Suppressor macrophage (primary cell): ENCODE results near the gene ZNF674.
"Not testable (repeated sequence)": the region's sequence is repeated elsewhere in the genome, so short reads cannot be mapped to it uniquely, and the experiment has no call there.

Experiments
- DNase-seq, 4 experiments: peaks; one replicate each; pipeline ENCODE4 v3.0.0-alpha.2; 2020 to 2022

The ZNF674 gene

DNA sequence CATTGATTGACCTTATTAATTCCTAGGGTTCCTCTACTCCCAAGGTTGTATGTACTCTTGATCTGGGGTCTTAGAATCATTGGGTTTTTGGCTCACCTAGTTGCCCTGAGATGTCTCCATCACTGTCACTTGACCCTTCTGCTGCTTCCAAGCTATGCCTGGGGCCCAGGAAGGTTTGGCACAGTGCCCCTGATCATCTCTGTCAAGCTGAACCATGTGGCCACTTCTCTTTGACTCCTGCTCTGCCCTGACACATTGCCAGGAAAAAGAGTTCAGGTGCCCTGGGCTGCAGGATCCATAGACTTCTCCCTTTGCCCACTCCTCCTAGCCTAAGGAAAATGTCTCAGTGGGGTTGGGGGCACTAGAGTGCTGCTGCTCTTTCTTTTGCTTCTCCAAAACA lies 24.4 kb upstream of the ZNF674 start:
- no peak for DNase-seq

DNA sequence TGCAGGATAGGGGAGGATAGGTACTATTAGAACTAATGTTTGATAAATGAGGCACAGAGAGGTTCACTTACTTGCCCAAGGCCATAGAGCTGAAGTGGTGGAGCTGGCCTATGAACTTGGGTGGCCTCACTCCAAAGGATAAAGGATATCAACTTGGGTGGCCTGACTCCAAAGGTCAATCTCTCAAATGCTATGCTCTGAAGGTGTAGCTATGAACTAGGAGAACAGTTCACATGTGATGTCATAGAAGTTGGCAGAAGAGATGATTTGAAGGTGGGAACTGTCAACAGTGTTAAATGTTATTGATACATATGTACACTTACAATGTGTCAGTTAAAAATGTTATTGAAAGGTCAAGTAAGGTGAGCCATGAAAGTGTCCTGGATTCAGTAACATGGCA lies 22.2 kb upstream of the ZNF674 start:
- no peak for DNase-seq

DNA sequence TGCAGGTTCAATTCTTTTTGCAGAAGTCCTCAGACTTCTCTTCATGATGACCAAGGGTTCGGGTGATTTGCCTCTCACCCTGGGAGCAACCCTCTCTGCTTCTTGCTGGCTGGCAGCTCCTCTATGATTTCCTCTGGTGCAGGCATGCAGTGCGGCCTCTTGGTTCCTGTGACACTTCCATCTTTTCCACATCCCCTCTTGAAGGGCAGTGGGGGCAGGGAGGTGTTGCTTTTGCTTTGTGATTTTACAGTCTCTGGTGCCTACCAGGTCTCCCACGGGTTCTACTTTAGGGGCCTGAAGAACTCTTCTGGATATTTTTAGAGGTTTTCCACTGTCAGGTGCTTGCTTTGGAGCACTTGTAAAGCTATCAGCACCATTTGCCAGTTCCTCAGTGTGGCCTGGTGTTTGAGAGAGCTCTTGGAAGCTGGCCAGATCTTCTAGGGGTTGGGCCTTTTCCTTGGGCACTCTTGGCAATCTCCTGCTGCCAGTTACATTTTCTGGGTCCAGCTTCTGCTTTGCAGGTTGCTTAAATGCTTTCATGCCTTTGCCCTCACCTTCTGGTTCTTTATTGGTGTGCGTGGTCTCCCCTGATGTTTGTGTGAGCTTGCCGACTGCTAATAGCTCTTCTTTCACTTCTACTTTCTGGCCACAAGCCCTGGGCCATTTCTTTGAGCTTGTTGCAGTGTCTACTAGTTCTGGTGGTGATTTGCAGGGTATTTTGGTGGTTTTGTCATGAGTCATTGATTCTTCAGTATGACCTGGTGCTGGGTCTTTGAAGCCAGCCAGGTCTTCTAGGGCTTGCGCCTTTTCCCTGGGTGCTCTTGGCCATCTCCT lies 16.8 kb upstream of the ZNF674 start:
- DNase-seq = peak; percentile 36 to 54 (median 47)

DNA sequence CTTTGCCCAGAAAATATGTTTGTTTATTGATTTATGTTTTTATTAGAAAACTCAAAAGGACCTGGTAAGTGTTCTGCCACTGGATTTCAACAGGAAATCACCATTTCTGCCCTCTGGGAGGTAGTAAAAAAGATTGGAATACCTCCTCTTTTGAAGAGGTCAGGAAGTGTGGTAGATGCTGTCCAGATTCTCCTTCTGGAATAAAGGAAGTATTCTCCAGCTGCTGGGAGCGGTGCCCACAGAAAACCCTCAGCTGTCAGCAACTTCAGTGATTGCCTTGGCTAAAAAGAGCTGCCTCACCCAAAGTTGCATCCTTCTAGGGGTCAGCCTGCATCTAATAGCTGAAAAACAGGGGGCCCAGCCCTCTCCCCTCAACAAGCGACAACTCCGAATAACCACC lies 13.8 kb upstream of the ZNF674 start:
- DNase-seq = no peak

DNA sequence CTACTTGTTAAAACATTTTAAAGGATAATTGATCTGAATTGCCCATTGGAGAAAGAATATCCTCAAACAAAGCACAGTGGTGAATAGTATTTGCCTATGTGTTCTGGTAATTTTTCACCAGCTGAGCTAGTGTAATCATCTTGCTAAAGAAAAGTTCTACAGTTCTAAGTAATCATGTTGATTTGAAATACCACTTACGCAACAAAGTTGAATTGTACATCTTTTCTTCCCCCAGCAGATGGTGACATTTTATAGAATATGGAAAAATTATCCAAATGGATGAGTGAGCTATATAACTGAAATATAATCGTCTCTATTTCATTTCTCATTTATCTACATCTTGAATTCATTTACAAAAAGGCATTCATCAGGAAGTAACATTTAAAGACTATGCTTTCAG lies 9.7 kb upstream of the ZNF674 start:
- peak in 3 of 4 experiments; percentile 6 to 69 (median 62) for DNase-seq

DNA sequence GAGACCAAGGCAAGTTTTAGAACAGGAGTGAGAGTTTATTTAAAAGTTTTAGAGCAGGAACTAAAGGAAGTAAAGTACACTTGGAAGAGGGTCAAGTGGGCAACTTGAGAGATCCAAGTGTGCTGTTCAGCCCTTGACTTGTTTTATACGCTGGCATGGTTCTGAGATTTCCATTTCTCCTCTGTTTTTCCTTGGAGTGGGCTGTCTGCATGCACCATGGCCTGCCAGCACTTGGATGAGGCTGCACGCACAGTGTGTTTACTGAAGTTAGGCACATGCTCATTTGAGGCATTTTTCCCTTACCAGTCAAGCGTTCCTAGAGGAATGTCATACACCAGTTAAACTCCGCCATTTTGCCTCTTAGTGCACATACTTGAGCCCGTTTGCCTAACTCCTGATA lies 8.7 kb upstream of the ZNF674 start:
- DNase-seq = no peak

DNA sequence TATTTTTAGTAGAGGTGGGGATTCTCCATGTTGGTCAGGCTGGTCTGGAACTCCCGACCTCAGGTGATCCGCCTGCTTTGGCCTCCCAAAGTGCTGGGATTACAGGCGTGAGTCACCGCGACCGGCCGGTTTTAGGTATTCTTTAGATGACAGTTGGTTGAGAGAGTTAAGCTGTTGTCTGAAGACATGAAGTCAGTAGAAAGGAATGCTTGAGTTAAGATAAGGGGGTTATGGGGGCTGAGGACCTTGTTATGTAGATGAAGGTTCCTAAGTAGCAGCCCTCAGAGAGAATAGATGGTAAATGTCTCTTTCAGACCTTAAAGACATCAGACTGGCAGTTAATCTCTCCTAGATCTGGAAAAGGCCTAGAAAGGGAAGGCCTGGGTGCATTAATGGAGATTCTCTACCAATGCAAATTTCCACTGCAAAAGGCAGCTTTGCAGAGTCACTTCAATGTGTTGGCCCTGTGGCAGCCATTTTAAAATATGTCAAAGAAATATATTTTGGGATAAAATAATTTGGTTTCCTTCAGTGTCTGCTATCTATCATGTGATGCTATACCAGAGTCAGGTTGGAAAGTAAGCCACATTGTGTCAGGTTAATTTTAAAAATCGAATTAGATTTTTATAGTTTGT lies 6.4 kb upstream of the ZNF674 start:
- DNase-seq = no peak

DNA sequence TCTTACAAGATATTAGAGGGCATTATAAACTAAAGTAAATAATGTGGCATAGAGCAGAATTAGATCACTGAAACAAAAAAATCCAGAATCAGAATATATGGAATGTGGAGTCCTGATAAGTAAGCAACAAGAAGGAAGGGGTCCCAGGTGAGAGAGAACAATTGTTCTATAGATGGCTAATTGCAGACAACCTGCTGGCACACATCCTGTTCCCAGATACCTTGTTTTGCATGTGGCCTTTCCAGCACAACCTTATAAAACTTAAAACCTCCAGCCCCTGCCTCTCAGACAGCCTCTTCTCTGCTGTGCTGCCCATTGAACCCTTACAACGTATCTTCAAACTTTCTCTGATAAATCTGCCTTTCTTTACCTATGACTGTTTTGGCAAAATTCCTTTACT lies 4.7 kb upstream of the ZNF674 start:
- no peak for DNase-seq

DNA sequence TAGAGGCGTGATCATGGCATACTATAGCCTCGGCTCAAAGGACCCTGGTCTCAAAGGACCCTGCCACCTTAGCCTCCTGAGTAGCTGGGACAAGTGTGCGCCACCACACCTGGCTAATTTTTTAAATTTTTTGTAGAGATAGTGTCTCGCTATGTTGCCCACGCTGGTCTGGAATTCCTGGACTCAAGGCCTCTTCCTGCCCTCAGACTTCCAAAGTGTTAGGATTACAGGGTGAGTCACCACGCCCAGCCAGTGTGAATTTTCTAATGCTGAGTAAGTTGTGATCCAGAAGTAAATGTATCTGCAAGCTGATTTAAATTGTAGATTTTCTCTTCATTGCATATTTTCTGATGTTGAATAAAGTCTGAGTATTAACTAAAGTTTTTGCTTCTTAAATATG lies 2.6 kb upstream of the ZNF674 start:
- no peak for DNase-seq

DNA sequence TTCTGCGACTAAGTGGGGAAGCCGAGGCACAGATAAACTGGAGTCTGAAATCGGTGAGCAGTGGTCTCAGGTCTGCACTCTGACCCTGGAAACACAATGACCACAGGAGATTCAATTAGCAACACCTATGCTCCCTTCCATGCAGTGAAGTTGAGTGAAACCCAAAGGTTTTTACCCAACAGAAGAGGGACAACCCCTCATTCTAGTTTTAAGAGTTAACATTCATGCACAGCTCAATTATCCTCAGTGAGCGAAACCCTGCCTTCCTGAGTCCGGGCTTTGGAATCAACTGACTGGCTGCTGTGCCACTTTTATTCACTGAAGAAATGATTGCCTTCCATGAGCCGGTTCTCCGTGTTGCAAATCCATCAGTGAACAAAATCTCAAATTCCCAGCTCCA lies 694 bp downstream of the ZNF674 start:
- DNase-seq = not testable (repeated sequence)

DNA sequence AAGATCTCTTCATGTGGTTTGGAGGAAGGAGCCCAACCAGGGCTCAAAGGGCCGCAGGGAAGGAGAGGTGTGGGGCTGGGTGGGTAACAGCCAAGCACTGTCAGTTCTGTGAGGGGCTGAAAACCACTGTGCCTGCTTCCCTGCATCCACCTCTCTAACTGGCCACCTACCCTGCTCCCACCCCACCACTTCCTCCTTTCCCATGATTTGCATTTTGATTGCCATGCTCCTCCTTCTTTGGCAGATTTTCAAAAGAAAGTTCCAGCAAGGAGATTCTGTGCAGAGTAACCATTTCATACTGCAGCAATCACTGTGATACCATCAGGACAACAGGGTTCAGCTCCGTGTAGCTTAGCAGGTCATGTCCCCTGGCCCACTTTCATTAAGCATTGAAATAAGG lies 1.8 kb downstream of the ZNF674 start:
- peak in 3 of 4 experiments; percentile 8 to 22 (median 17) for DNase-seq

DNA sequence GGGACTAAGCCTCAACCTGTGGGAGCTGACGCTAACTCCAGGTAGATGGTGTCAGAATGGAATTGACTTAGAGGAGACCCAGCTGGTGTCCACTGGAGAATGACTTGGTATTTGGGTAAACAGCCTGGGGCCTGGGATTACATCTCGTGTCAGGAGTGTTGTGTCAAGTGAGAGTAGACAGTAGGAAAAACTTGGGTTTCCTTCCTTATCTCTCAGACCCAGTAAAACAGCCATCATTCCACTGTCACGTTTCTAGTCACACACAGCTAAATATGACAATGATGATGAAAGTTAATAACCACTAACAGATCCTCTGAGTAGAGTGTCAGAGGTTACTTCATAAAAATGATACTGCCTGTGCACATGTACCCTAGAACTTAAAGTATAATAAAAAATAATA lies 13.8 kb downstream of the ZNF674 start:
- no peak for DNase-seq

DNA sequence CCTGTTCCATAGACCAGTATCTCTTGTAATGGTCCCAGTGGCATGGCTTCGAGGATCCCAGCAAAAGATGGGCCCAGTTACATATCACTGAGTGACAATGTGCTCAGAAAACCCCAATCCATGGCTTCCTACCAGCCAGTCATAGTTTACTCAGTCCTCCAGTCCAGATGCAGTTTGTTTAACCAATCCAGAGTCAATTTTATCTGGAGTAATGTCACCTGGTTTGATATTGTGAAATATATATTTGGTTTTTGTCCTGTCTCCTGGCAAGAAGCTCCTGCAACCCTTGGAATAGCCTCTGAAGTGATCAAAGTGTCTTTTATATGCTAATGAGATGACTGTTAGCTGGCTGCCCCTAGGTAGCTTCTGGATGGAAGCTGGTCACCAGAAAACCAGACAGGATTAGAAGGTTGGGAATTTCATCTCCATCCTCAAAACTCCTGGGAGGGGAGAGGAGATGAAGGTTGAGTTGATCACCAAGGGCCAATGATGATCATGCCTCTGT lies 14.8 kb downstream of the ZNF674 start:
- not testable (repeated sequence) for DNase-seq

DNA sequence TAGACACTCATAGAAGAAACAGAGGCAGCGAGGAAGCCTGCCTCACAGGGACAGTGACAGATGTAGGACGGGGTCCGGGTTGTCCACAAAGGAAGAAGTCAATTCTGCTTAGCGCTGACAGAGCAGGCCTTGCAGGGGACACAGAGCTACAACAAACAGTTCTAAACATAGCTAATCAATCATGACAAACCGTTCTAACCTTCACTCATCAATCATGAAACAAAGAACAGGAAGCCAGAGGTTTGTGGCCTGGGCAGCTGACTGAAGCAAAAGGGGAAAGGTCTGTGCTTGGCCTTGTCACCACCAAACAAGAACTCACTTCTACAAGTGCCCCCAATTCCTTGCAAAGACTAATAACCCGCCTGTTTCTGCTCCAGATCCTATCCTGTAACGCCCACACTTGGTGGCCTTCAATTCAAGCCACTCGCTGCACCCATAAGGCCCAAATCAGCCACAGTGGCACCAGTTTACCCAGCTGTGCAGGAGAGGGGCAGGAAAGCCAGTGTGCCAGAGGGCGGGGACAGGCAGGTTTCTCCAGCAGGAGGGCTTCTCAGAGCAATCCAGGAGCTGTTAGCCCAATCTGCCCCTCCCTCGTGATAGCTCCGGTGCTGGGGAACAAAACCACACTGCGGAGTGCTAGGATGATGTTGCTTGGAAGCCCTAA lies 15.3 kb downstream of the ZNF674 start:
- not testable (repeated sequence) for DNase-seq

DNA sequence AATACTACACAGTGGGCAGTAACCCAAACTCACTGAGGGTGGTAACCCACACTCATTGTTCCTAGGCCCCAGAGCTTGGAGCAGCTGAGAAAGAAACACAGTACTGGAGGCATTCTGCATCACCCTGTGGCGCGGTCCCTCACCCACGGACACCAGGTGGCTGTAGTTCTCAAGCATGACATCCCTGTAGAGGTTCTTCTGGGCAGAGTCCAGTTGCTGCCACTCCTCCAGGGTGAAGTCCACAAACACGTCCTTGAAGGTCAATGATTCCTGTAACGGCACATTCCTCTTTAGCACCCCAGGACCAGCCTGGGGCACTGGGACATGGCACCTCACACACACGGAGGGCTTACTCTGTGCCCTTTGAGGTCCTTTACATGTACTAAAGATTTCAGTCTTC lies 16.6 kb downstream of the ZNF674 start:
- not testable (repeated sequence) for DNase-seq

DNA sequence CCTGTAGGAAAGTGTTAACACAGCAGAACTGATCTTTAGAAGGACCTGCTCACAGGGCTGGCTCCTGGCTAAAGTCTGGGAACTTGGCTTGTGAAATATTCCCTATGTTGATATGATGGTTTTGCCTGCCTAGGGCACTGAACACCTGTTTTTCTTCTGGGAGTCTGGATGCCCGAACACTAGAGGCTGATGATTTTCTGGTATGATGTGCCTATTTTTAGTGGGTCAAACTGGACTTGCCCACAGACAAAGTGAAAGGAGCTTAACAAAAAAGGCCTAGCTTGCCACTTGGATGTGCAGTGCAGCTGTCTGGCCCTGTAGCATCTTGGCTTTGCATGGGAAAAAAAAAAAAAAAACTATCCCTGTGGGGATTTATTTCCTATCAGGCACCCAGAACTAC lies 39.1 kb downstream of the ZNF674 start:
- no peak for DNase-seq

DNA sequence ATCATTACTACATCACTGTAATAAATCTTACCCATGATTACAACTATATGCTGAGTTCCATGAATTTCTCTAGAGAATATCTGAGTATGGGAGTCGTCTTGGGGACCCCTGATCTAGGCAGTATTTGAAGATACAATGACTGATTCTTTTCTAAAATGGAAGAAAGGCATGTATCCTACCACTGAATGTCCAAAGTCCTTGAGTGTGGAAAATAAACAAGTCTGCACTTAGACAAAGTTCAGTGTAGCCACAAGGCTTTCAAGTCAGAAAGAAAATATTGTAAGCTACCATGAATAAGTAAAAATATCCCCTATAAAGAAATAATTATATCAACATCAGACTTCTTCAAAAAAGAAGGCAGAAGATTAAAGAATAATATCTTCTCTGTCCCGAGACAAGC lies 42.4 kb downstream of the ZNF674 start:
- no peak for DNase-seq

DNA sequence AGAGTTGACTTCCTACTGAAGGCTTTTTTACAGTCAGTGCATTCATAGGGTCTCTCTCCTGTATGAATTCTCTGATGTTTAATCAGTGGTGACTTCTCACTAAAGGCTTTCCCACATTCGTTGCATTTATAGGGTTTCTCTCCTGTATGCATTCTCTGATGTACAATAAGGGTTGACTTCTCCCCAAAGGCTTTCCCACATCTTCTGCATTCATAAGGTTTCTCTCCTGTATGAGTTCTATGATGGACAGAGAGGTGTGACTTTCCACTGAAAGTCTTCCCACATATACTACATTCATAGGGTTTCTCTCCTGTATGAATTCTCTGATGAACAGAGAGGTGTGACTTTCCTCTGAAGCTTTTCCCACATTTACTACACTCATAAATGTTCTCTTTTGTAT lies 45.2 kb downstream of the ZNF674 start:
- DNase-seq = peak in 1 of 4 experiments; percentile 2

DNA sequence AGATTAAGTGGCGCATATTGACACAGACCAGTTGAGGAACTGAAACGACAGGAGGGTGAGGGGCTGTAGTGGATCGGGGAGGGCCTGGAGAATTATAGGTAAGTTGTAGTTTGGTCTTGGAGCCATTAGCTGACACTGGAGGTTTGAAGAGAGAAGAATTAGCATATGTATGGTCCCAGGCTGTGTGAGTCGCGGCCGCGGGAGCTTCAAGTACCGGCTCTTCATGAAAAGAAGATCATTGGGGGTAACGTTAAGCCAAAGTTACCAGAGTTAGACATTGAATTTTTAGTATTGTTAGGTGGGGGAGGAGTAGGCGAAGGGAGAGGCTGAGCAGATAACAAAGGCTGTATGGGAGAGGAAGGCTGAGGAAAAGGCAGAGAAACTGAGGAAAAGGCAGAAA lies 56.5 kb downstream of the ZNF674 start:
- no peak for DNase-seq

DNA sequence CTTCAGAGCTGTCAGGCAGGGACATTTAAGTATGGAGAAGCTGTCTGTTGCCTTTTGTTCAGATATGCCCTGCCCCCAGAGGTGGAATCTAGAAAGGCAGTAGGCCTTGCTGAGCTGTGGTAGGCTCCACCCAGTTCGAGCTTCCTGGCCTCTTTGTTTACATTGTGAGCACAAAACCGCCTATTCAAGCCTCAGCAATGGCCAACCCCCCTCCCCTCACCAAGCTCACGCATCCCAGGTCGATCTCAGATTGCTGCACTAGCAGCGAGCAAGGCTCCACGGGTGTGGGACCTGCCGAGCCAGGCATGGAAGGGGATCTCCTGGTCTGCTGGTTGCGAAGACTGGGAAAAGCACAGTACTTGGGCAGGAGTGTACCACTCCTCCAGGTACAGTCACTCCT lies 59.3 kb downstream of the ZNF674 start:
- no peak for DNase-seq

DNA sequence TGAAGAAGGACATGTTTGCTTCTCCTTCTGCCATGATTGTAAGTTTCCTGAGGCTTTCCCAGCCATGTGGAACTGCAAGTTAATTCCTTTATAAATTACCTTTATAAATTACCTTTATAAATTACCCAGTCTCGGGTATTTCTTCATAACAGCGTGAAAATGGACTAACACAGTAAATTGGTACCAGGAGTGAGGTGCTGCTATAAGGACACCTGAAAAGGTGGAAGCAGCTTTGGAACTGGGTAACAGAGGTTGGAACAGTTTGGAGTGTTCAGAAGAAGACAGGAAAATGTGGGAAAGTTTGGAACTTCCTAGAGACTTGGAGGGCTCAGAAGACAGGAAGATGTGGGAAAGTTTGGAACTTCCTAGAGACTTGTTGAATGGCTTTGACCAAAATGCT lies 66.6 kb downstream of the ZNF674 start:
- not testable (repeated sequence) for DNase-seq

DNA sequence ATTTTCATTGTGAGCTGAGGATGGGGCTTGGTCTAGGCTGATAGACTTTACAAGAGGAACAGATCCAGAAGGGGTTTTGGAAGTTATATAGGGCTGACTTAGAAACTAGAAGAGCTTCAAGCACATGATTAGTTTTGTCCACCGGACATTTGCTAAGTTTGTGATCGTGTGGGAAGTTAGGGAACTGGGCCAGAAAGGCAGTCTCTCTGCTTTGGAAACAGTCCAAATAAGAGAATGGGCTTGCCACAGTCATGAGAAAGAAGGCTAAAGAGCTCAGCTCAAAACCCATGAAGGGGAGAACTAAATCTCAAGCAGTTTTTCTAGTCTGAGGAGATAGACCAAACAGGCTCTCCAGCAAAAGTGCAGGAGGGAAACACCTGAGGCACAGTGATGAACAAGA lies 67.8 kb downstream of the ZNF674 start:
- DNase-seq = peak; percentile 26 to 64 (median 48)

DNA sequence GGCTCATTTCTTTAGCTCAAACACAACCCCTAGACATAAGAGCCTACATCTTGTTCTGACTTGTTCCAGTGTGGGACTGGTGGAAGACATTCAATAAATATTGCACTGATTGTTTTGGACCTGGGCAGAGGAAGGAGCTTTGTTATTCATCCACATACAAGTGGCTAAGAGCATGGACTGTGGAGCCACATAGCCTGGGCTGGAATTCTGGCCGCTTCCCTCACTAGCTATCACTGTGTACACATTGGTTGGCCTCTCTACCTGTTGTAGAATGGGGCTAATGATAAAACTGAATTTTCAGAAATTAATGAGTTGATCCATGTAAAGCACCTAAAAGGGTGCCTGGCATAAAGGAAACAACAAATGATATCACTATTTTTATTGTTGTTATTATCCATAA lies 80.0 kb downstream of the ZNF674 start:
- DNase-seq = no peak

DNA sequence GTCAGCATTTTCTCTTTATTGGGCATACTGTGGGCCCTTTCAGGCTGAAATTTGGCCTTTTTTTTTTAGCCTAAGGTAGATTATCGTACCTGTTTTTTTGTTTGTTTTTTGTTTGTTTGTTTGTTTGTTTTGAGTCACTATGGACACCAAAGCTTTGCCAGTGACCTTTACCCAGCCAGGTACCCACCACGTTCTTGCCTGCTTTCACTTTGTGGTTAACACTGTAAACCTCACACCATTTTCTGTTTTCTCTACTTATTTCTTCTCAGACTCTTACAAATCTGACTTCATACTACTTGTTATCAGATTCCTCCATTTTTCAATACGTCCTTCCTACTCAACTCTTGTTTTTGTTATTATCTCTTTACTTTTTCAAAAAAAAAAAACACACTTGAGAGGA lies 81.5 kb downstream of the ZNF674 start:
- DNase-seq = no peak
